ENCODE measurements around the gene HMGB1.

HMGB1 gene

DNA sequence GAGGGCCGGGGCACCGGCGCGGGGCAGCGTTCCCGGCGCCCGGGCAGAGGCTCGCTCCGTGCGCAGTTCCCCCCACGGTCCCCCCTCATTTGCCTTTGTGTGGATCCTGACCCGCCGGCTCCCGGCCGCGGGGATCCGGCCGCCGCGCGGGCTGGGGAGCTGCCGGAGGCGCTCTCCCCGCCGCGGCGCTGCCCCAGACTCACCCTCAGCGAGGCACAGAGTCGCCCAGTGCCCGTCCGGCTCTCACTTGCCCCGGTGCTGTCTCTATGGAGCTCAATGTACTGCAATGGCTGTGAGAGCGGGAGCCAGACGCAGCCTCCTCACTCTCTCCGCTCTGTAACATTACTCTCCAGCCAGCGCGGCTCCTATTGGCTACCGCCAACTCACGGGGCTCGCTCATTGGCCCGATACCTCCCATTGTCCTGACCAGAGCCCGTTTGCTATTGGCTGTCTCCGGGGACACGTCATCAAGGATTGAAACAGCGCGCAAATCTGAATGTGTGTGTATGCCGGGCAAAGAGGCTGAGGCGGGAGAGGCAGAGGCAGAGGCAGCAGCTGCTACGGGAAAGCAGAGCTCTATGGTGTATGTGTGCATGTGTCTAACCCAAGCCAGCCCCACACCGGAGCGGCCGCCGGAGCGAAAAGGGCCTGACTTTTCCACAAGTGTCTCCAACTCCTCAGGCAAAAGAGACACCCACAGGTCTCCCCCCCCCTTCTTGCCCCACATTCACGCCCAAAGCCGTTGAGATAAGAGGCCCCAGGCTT lies at the start of gene HMGB1:
Gene HMGB1, minus strand, starts transcription at position 344 of the 765 bp plus-strand sequence. CDS start 2,256 bp downstream, outside the sequence.
- ATAC-seq (replicated peaks): peak; percentile 88 to 90
- peaks cover 17 to 31% of the 10 kb centered on the region in 2 donors for H3K4me1 Mint-ChIP-seq
- peak; percentile 97 for DNase-seq
- H3K9me3 Mint-ChIP-seq: no peaks in the 10 kb centered on the region
- peaks cover 0 to 4% of the 10 kb centered on the region in 2 donors for H3K27me3 Mint-ChIP-seq
- peak within 1 kb of the TSS; percentile 97 for H3K4me3 Mint-ChIP-seq
- peaks cover 18 to 28% of the 10 kb centered on the region in 2 donors for H3K36me3 Mint-ChIP-seq
- peak within 1 kb of the TSS; percentile 100 for H3K27ac Mint-ChIP-seq

DNA sequence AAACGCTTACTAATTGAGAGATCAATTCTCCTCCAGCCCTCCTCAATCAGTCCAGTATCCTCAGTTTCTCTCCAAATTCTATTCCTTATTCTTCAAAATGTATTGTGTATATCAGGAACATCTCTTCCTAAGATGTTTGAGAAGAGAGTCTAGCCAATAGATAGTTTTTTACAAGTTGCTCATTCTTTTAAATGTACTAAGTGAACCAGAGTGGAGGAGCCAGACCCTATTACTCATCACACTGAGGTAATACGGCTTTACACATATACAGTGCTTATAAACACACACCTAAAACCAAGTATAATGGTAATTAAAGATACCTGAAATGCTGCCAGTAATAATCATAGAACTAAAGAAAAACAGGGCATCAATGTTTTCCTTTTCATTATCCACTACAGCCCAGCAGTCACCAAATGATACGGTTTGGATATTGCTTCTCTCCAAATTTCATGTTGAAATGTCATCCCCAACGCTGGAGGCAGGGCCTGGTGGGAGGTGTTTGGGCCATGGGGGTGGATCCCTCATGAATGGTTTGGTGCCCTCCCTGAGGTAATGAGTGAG lies 45.2 kb upstream of the HMGB1 start:
- Mint-ChIP-seq H3K4me1 (no peaks in the 10 kb centered on the region), H3K27me3 (no peaks in the 10 kb centered on the region), H3K9me3 (no peaks in the 10 kb centered on the region), H3K27ac (no peak overlapping the region), H3K4me3 (no peak overlapping the region), H3K36me3 (no peaks in the 10 kb centered on the region)
- DNase-seq (no peak), ATAC-seq (replicated peaks) (no peak)

DNA sequence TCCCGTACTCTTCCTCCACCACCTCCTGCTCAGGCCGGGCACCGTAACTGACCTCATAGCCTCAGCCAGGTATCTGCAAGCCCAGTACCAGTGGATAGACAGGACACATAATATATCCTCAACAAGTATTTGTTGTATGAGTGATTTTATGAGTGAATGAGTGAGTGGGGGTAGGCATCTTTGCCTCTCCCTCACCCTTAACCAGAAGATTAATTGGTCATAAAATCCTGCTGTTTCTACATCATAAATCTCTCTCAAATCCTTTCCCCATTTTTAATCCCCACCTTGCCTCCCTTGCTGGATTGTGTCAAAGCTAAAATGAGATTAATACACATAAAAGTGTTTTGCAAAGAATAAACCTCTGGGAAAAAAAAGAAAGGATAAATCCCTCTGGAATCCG lies 44.4 kb upstream of the HMGB1 start:
- no peaks in the 10 kb centered on the region for H3K9me3 Mint-ChIP-seq
- no peaks in the 10 kb centered on the region for H3K4me1 Mint-ChIP-seq
- no peaks in the 10 kb centered on the region for H3K27me3 Mint-ChIP-seq
- no peak for DNase-seq
- H3K27ac Mint-ChIP-seq: no peak overlapping the region
- ATAC-seq (replicated peaks): no peak
- peaks cover 0 to 1% of the 10 kb centered on the region in 2 donors for H3K36me3 Mint-ChIP-seq
- no peak overlapping the region for H3K4me3 Mint-ChIP-seq

DNA sequence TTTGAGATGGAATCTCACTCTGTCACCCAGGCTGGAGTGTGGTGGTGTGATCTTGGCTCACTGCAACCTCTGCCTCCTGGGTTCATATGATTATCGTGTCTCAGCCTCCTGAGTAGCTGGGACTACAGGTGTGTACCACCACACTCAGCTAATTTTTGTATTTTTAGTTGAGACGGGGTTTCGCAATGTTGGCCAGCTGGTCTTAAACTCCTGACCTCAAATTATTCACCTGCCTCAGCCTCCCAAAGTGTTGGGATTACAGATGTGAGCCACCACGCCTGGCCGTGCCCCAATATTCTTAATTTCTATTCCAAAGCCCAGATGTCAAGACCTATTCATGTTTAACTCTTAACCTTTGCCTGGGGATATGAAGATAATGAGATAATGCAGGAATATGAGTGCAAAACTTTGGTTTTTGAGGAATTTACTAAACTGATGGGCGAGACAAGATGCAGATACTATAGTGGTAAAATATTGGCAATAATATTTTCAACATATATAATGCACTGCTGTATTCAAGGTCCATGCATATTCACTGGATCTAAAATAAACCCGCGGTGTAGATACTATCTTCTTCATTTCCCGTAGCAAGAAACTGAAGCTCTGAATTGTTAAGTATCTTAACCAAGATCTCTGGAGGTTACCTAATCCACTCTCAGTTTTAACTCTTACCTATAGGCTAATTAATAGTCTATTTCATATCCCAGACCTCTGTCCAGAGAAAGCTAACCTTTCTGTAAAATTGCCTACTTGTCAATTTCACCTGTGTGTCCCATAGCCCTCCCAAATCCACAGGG lies 43.7 kb upstream of the HMGB1 start:
- H3K36me3 Mint-ChIP-seq: peaks cover 0 to 1% of the 10 kb centered on the region in 2 donors
- ATAC-seq (replicated peaks): no peak
- H3K27me3 Mint-ChIP-seq: no peaks in the 10 kb centered on the region
- no peak overlapping the region for H3K27ac Mint-ChIP-seq
- no peak overlapping the region for H3K4me3 Mint-ChIP-seq
- H3K4me1 Mint-ChIP-seq: no peaks in the 10 kb centered on the region
- no peaks in the 10 kb centered on the region for H3K9me3 Mint-ChIP-seq
- DNase-seq: no peak

DNA sequence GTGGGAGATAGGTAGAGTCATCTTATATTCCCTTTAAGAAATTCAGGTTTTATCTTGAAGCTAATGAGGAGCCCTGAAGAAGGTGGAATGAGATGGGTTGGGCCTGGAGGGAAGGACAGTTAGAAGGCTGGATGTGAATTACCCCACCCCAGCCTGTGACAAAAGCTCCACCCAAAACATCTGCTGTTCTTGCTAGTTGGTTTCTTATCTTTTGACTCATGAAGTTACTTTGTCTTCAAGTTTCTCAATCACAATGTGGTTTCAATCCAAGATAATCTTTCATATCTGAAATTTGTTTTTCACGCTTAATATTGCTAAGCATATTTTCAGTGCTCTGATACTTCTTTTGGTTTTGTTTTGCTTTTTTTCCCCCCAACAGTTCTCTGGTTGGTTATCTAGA lies 38.3 kb upstream of the HMGB1 start:
- no peak for DNase-seq

DNA sequence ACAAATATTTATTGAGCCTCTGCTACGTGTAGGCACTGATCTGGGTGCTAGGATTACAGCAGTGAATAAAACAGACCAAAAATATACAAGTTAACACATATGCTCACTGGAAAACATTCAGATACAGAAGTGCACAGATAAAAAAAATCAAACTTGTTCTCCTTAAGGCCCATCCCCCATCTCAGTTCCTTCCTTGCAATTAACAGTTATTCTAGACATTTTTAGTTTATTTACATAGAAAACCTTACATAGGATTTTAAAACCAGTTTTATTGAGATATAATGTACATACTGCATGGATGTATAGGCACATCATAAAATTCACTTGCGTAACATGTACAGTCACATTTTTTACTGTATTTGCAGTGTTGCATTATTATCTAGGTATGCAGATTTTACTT lies 36.5 kb upstream of the HMGB1 start:
- peaks cover 0 to 3% of the 10 kb centered on the region in 2 donors for H3K36me3 Mint-ChIP-seq
- no peaks in the 10 kb centered on the region for H3K27me3 Mint-ChIP-seq
- ATAC-seq (replicated peaks): no peak
- no peak overlapping the region for H3K4me3 Mint-ChIP-seq
- no peak overlapping the region for H3K27ac Mint-ChIP-seq
- H3K4me1 Mint-ChIP-seq: peaks cover 4 to 15% of the 10 kb centered on the region in 2 donors
- H3K9me3 Mint-ChIP-seq: no peaks in the 10 kb centered on the region
- DNase-seq: no peak

More for the DNA sequence above, 38.3 kb upstream of the HMGB1 start:
- H3K36me3 Mint-ChIP-seq: peaks cover 0 to 3% of the 10 kb centered on the region in 2 donors
- H3K27ac Mint-ChIP-seq: no peak overlapping the region
- H3K4me3 Mint-ChIP-seq: no peak overlapping the region
- no peaks in the 10 kb centered on the region for H3K9me3 Mint-ChIP-seq
- H3K27me3 Mint-ChIP-seq: no peaks in the 10 kb centered on the region
- no peak for ATAC-seq (replicated peaks)
- peaks cover 4 to 13% of the 10 kb centered on the region in 2 donors for H3K4me1 Mint-ChIP-seq

DNA sequence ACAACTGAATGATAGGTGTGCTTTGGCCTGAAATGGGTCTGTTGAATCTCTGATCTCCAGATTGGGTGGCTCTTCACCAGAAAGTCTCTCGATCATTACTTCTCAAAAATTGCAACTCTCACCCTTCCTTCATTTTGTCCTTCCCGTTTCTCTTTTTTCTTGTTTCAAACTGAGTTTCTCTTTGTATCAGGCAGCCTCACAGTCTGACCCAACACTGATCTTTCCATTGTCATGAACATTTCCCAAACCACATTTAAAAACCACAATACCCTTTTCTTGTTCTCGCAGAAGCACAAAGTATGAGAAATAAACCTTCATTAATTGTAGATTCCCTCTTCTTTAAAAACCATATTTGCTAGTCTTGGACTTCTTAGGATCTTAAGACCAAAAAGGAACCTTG lies 33.6 kb upstream of the HMGB1 start:
- Mint-ChIP-seq H3K27me3 (no peaks in the 10 kb centered on the region), H3K9me3 (no peaks in the 10 kb centered on the region), H3K4me3 (no peak overlapping the region), H3K27ac (no peak overlapping the region), H3K4me1 (peaks cover 4 to 15% of the 10 kb centered on the region in 2 donors), H3K36me3 (peaks cover 0 to 2% of the 10 kb centered on the region in 2 donors)
- DNase-seq (no peak), ATAC-seq (replicated peaks) (peak; percentile 50 to 65)

DNA sequence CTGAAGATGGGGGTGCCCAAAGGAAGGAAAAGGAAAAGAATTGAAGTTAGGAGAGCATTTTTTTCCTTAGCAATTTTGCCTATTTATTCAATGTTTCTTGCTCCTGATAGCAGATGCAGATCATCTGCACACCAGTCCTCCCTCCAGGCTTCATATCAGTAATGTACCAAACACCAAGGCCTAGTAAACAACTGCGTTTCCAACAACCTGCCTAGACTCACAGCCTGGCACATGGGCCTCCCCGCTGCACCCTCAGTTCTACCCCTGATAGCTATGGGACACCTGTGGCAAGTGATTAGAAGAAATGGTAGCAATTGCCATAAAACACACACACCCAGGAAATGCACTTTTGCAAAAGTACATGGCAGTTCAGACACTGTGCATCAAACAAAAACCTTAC lies 30.4 kb upstream of the HMGB1 start:
- no peak for ATAC-seq (replicated peaks)
- peaks cover 0 to 2% of the 10 kb centered on the region in 2 donors for H3K36me3 Mint-ChIP-seq

DNA sequence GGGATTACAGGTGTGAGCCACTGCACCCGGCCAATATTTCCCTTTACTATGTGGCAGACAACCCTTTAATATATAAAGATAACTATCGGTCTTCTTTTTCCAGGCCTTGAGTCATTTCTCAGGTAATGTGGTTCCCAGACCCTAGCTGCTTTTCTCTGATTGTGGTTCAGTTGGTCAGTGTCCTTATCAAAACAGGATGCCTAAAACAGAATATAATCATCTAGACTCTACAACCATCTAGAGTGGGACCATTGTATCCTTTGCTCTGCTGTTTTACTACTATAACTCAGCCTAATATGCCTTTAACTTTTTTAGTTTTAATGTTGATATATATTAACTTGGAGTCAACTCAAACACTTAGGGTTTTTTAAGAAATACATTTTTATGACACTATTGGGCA lies 30.0 kb upstream of the HMGB1 start:
- no peaks in the 10 kb centered on the region for H3K9me3 Mint-ChIP-seq

More for the DNA sequence above, 30.4 kb upstream of the HMGB1 start:
- H3K4me3 Mint-ChIP-seq: no peak overlapping the region
- H3K27ac Mint-ChIP-seq: no peak overlapping the region
- no peaks in the 10 kb centered on the region for H3K9me3 Mint-ChIP-seq
- no peak for DNase-seq
- no peaks in the 10 kb centered on the region for H3K27me3 Mint-ChIP-seq
- peaks cover 4 to 15% of the 10 kb centered on the region in 2 donors for H3K4me1 Mint-ChIP-seq

DNA sequence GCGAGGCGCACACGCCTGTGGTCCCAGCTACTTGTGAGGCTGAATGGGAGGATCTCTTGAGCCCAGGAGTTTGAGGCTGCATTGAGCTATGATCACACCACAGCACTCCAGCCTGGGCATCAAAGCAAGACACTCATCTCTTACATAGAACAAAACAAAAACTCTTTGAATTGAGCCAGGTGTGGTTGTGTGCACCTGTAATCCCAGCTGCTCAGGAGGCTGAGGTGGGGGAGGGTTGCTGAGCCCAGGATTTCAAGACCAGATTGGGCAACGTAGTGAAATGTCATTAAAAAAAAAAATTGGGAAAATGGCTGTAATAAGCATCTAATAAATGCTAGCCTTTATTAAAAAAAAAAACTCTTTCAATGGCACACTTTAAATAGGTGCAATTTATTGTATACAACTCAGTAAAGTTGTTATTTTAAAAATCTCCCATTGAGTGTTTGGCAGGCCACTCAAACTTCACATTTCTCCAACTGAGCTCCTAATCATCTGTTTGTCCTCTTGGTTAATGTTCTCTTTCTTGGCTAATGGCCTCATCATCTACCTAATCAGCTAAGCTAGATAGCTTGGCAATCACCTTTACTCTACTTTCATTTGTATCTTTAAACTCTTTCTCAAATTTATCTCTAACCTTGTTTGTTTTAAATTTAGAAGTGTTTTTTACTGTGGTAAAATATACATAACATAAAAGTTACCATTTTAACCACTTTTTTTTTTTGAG lies 28.1 kb upstream of the HMGB1 start:
- Mint-ChIP-seq H3K4me3 (no peak overlapping the region), H3K4me1 (no peaks in the 10 kb centered on the region), H3K9me3 (no peaks in the 10 kb centered on the region), H3K27ac (no peak overlapping the region), H3K36me3 (no peaks in the 10 kb centered on the region), H3K27me3 (no peaks in the 10 kb centered on the region)
- no peak for ATAC-seq (replicated peaks)
- no peak for DNase-seq

More for the DNA sequence above, 30.0 kb upstream of the HMGB1 start:
- H3K36me3 Mint-ChIP-seq: peaks cover 0 to 2% of the 10 kb centered on the region in 2 donors
- no peaks in the 10 kb centered on the region for H3K27me3 Mint-ChIP-seq
- H3K4me3 Mint-ChIP-seq: no peak overlapping the region
- H3K4me1 Mint-ChIP-seq: peaks cover 4 to 15% of the 10 kb centered on the region in 2 donors
- ATAC-seq (replicated peaks): no peak
- no peak for DNase-seq
- no peak overlapping the region for H3K27ac Mint-ChIP-seq

DNA sequence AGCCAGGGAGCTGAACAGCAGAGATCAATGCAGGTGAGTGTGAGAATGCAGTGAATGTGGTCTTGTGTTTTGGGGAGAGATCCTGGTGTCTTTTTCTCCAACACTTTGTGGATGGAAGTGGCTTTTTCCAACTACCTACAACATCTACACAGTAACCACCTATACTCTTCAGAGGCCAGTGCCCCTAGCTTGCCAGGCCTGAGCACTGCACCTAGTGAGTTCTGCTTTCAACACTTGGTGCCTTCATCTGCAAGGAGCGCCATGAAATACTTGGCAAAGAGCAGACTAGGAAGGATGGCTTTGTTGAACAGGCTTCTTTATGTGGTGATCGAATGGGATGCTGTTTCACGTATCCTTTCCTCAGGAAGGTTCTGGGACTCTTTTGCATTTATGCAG lies 21.3 kb upstream of the HMGB1 start:
- Mint-ChIP-seq H3K9me3 (no peaks in the 10 kb centered on the region), H3K4me1 (no peaks in the 10 kb centered on the region), H3K36me3 (no peaks in the 10 kb centered on the region), H3K27ac (no peak overlapping the region), H3K27me3 (no peaks in the 10 kb centered on the region), H3K4me3 (no peak overlapping the region)
- DNase-seq: no peak
- ATAC-seq (replicated peaks): no peak

DNA sequence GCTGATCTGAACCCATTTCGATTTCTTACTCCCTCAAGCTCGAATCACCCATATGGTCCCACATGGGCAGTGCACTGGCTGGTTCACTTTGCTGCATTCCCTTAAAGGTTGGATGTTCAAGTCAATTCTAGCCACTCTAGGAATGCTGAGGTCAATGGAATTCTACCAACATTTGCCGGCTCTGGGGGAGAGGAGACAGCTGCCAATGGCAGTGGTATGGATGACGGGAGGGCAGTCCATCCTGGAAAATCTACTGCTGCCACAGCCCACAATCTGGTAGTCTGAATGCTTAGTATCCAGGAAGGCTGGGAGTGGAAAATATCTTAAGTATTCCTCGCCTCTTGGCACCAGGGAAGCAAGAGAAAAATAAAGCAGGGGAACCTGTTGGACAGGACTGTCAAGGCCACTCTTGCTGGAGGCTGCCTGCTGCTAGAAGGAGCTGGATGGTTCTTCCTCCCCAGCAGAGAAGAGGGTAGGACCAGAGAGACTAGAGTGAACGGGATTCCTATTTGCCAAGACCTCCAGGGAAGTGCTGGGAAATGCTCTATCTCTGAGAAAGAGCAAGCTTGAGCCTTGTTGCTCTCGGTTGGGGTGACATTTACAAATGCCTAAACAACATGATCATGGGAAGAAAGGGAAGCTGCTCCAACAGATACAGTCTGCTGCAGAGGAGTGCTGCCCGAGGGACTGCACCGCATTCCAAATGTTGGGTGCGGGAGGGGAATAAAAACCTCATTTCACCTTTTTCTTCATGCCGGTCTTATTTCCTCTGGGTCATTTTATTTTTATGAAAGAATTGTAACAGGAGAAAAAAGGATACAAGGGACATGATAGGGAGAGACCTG lies 20.7 kb upstream of the HMGB1 start:
- Mint-ChIP-seq H3K36me3 (no peaks in the 10 kb centered on the region), H3K4me1 (no peaks in the 10 kb centered on the region), H3K9me3 (no peaks in the 10 kb centered on the region), H3K27ac (no peak overlapping the region), H3K27me3 (no peaks in the 10 kb centered on the region), H3K4me3 (no peak overlapping the region)
- no peak for DNase-seq
- ATAC-seq (replicated peaks): no peak

DNA sequence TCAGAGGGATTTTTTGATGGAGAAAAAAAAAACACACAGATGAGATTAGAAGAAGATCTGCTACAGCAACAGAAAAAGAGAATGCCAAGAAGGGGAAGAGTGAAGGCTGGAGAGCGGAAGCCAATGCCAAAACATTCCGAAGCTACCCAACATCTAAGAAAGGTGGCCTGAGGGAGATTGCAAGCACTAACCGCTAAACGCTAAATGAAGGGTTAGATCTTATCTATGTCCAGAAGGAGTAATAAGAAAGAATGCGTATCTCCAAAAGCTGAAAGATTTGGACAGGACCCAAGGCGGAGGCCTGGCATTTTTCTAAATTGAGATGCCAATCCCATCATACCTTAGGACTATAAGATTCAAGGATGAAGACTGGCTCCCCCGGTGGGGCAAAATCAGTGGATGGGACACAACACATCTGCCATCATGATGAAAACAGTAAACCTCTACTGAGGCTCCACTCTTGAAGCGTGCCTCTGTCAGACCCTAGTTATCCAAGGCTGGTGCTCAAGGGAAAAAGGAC lies 15.6 kb upstream of the HMGB1 start:
- DNase-seq (no peak), ATAC-seq (replicated peaks) (no peak)
- H3K27ac Mint-ChIP-seq: no peak overlapping the region
- H3K4me1 Mint-ChIP-seq: peaks cover 9 to 20% of the 10 kb centered on the region in 2 donors
- H3K36me3 Mint-ChIP-seq: no peaks in the 10 kb centered on the region
- no peaks in the 10 kb centered on the region for H3K9me3 Mint-ChIP-seq
- no peak overlapping the region for H3K4me3 Mint-ChIP-seq
- no peaks in the 10 kb centered on the region for H3K27me3 Mint-ChIP-seq

Measured in stimulated activated naive B cell treated with anti-CD40 and anti-IgM and Interleukin-4, amounts not matched to agents 10 μg/mL and 1 μg/mL and 100 μg/mL, for 72 hours (primary cell).